GM12875 (cell line): ENCODE results near the gene PSMA3.

ENCODE experiments used
- H3K4me3 ChIP-seq: one replicate; pipeline ENCODE4 v1.5.1; 2011; ENCODE audit warnings: low read depth, low read length, control low read depth
- CTCF ChIP-seq: IDR thresholded peaks from 2 replicates; pipeline ENCODE4 v1.5.1; 2011; ENCODE audit warnings: low read depth, mild to moderate bottlenecking, control low read depth, inconsistent platforms, low read length, moderate library complexity, borderline replicate concordance; ENCODE audit not compliant: insufficient read depth

PSMA3 gene

GRCh38 chr14:58281969-58282368, 37.3 kb downstream of the PSMA3 start:
- TF ChIP-seq CTCF, result no peak
- no peak overlapping the region for H3K4me3 ChIP-seq

DNA sequence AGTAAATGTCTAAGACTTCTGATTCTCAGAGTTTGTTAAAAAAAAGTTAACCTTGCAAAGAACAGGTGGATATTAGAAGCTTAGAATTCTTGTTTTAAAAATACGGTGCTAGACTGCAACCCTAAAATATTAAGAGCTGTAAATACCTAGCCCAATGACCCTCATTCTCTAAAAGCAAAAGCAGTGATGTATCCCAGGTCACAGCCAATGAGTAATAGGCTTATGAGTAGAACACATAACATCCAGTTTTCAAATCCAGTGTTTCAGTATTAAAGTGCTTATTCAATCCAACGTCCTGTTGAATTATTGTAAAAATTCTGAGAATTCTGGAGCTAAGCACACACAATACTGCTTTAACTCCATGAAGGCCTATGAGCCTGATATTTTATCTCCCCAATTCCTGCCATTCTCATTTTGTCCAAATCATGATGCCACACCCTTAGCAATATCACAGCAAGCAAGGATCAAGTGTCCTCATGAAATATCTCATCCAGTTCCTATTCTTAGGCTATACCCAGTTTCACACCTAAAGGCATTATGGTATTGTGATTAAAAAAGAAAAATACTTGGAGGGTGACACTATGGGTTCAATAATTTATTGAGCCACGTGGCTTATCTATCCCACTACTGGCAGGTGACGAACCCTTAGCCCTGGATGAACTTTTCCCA, 38.4 kb downstream of the PSMA3 start:
- no peak for TF ChIP-seq CTCF
- H3K4me3 ChIP-seq, result no peak overlapping the region

DNA sequence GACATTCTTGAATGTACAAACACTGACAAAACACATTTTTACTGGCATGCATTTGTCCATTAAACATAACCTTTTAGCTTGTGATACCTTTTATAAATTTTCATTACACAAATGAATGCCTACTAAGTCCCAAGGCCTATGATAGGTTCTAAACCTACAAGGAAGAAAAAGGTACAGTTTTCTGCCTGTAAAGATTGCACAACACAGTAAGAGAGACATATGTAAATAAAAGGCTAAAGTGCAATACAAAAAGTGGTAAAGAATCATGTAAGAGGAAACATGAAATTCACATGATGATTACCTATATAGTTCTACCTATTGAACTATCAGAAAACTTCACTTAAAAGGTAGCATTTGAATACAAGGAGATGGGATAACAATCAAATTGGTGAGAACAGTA, 39.1 kb downstream of the PSMA3 start:
- no peak for TF ChIP-seq CTCF
- no peak overlapping the region for H3K4me3 ChIP-seq

DNA sequence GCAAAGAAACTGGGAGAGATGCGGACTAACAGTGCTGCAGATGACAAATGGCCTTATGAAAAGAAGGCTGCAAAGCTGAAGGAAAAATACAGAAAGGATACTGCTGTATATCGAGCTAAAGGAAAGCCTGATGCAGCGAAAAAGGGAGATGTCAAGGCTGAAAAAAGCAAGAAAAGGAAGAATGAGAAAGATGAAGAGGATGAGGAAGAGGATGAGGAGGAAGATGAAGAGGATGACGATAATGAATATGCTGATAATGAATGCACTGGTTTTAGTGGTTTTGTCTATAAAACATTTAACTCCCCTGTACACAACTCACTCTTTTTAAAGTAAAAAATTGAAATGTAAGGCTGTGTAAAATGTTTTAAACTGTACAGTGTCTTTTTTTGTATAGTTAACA, 40.5 kb downstream of the PSMA3 start:
- H3K4me3 ChIP-seq, result no peak overlapping the region
- TF ChIP-seq CTCF, result no peak

DNA sequence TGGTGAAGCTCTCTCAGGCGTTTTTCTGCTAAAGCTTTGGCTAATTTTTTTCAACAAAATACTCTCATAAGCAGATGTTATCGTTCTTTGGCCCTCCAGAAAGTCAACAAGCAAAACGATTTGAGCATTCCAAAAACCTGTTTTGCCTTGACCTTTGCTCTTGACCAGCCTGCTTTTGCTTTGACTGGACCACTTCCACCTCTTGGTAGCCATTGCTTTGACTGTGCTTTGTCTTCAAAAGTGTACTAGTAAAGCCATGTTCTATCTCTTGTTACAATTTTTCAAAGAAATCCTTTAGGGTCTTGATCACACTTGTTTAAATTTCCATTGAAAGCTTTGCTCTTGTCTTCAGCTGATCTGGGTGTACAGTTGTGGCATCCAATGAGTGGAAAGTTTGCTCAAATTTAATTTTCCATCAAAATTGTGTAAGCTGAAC, 43.0 kb downstream of the PSMA3 start:
- no peak overlapping the region for H3K4me3 ChIP-seq
- TF ChIP-seq CTCF, result no peak

GRCh38 chr14:58288106-58288792, 43.6 kb downstream of the PSMA3 start:
- H3K4me3 ChIP-seq, result no peak overlapping the region
- no peak for TF ChIP-seq CTCF

- no peak for TF ChIP-seq CTCF
- no peak overlapping the region for H3K4me3 ChIP-seq
Measured at GRCh38 chr14:58291646-58292045, 47.0 kb downstream of the PSMA3 start.
